Skeletal muscle tissue (tissue), 4 donors: ENCODE measurements around the gene CORO1C. TPM values are rescaled to one million over a fixed set of nuclear protein-coding genes. Genes with fewer than 3 reads are reported as not detected.
"Not testable (repeated sequence)": the region's sequence is repeated elsewhere in the genome, so short reads cannot be mapped to it uniquely, and the experiment has no call there.

Experiments
- H3K27ac ChIP-seq: one replicate; pipeline ENCODE4 v1.7.0; 2013; ENCODE audit warnings: mild to moderate bottlenecking, low read depth, low read length, inconsistent platforms
- H3K27me3 ChIP-seq, 3 donors: one replicate each; pipeline ENCODE4 v1.7.0; 2013; ENCODE audit warnings: low read length in 3 of 3; ENCODE audit not compliant: control insufficient read depth in 3 of 3, insufficient read depth in 3 of 3
- H3K36me3 ChIP-seq, 3 donors: one replicate each; pipeline ENCODE4 v1.7.0; 2013; ENCODE audit warnings: low read length in 3 of 3; ENCODE audit not compliant: control insufficient read depth in 3 of 3, insufficient read depth in 3 of 3
- H3K4me1 ChIP-seq, 3 donors: one replicate each; pipeline ENCODE4 v1.7.0; 2013; ENCODE audit warnings: low read length in 3 of 3, mild to moderate bottlenecking in 3 of 3; ENCODE audit not compliant: control insufficient read depth in 3 of 3, insufficient read depth in 3 of 3
- H3K4me3 ChIP-seq, 3 donors: one replicate each; pipeline ENCODE4 v1.7.0; 2013; ENCODE audit warnings: low read length in 3 of 3
- H3K9ac ChIP-seq, 3 donors: one replicate each; pipeline ENCODE4 v1.7.0; 2013; ENCODE audit warnings: low read length in 3 of 3, mild to moderate bottlenecking in 3 of 3, moderate library complexity in 2 of 3, low read depth in 1 of 3
- H3K9me3 ChIP-seq, 3 donors: one replicate each; pipeline ENCODE4 v1.7.0; 2013; ENCODE audit warnings: low read length in 3 of 3; ENCODE audit not compliant: control insufficient read depth in 3 of 3
- total RNA-seq: library from RNA; depleted of rRNA; stranded (reverse); fragments of >200 nt; gene quantifications from one replicate; pipeline ENCODE4 v1.2.3, GENCODE V29; 2014
- donor health status: Osteomylitis.

The CORO1C gene
- total RNA-seq, 1 donor from 2014 or later, result 154 TPM

DNA sequence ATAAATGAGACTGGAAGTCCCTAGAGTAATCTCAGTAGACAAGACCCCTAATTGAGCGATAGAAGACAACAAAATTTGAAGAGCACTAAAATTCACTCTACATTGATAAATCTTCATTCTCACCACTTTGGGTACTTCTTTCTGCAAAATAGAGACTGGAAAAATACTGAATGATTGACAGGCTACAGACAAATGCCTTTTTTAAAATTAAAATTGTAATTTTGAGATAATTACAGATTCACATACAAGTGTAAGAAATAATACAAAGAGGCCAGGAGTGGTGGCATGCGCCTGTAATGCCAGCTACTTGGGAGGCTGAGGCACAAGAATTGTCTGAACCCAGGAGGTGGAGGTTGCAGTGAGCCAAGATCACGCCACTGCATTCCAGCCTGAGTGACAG is 4.5 kb upstream of the CORO1C start:
- H3K27me3 ChIP-seq, result no peaks in the 10 kb centered on the region
- H3K36me3 ChIP-seq, result no peaks in the 10 kb centered on the region
- no peak overlapping the region for H3K4me3 ChIP-seq
- H3K27ac ChIP-seq, result no peak overlapping the region
- H3K9me3 ChIP-seq, result peaks cover 0 to 3% (median 2%) of the 10 kb centered on the region in 3 donors
- no peak overlapping the region for H3K9ac ChIP-seq
- H3K4me1 ChIP-seq, result peaks cover 5 to 6% (median 5%) of the 10 kb centered on the region in 3 donors

DNA sequence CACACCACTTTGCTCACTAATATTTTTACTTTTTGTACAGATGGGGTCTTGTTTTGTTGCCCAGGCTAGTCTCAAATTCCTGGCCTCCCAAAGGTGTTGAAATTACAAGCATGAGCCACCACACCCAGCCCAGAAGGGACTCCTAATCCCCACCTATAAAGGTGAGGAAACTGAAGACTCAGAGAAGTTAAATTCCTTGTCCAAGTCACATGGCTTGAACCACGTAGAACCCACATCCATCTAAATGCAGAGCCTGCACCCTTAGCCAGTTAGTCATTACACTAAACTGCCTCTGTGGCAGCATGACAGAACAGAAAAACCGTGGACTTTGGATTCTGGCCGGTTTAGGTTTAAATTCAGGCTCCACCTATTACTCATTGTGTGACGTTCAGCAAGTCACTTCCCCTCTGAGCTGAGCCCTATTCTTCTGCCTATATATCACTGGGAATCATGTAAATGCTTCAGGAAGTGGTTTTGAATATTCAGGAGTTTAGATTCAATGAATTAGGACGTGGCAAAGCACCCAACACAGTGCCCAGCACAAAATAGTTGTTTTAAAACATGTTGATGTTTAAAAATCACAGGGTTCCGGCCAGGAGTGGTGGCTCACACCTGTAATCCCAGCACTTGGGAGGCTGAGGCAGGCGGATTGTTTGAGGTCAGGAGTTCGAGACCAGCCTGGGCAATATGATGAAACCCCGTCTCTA is 3.0 kb upstream of the CORO1C start:
- Histone ChIP-seq H3K9me3 (peaks cover 0 to 3% (median 2%) of the 10 kb centered on the region in 3 donors), H3K9ac (no peak overlapping the region), H3K4me3 (no peak overlapping the region), H3K27me3 (no peaks in the 10 kb centered on the region), H3K36me3 (no peaks in the 10 kb centered on the region), H3K4me1 (peaks cover 8 to 16% (median 14%) of the 10 kb centered on the region in 3 donors), H3K27ac (no peak overlapping the region)

DNA sequence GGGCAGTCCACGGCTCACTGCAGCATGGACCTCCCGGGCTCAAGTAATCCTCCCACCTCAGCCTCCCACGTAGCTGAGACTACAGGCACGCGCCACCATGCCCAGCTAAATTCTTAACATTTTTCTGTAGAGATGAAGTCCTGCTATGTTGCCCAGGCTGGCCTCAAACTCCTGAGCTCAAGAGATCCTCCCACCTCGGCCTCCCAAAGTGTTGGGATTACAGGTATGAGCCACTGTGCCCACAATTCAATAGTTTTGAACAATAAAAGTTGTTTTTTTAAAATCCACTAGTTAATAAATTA is 1.9 kb upstream of the CORO1C start:
- H3K4me3 ChIP-seq, H3K27me3 ChIP-seq, H3K36me3 ChIP-seq, H3K9ac ChIP-seq, H3K9me3 ChIP-seq: not testable (repeated sequence)
- Histone ChIP-seq H3K27ac (peak overlapping the region; percentile 98), H3K4me1 (peaks cover 12 to 26% (median 25%) of the 10 kb centered on the region in 3 donors)

DNA sequence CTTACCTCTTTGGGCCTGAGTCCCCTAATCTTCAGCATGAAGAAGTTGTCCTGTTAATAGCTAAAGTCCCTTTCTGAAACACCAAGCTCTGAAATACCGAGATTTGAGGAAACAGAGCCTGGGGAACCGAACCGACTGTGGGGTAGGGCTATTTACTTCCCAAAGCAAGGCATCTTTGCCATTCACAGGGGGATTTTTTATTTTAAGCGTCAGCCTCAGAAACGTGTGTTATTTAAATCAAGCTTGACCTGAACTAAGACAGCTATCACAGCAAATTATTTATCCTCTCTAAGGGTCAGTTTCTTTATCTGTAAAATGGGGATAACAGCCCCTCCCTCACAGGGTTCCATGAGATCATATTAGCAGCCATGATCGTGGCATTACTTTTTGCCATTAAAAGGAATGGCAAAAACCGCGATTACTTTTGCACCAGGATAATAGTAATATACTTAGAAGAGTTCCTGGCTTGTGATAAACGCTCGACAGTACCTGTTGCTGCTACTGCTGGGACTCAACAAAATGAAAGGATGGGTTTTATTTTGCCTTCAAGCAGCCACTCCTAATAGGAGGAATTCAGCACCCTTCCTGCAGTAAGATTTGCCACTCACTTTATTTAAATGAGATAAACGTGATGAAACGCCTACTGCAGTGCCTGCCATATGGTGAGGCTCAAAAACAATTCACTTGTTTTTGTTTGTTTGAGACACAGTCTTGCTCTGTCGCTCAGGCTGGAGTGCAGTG is 1.3 kb upstream of the CORO1C start:
- no peaks in the 10 kb centered on the region for H3K27me3 ChIP-seq
- no peaks in the 10 kb centered on the region for H3K9me3 ChIP-seq
- peak overlapping the region; percentile 98 for H3K27ac ChIP-seq
- no peaks in the 10 kb centered on the region for H3K36me3 ChIP-seq
- peak overlapping the region; percentile 56 to 91 (median 90) for H3K4me3 ChIP-seq
- H3K9ac ChIP-seq, result peak overlapping the region; percentile 78 to 97 (median 83)
- H3K4me1 ChIP-seq, result peaks cover 12 to 27% (median 26%) of the 10 kb centered on the region in 3 donors

DNA sequence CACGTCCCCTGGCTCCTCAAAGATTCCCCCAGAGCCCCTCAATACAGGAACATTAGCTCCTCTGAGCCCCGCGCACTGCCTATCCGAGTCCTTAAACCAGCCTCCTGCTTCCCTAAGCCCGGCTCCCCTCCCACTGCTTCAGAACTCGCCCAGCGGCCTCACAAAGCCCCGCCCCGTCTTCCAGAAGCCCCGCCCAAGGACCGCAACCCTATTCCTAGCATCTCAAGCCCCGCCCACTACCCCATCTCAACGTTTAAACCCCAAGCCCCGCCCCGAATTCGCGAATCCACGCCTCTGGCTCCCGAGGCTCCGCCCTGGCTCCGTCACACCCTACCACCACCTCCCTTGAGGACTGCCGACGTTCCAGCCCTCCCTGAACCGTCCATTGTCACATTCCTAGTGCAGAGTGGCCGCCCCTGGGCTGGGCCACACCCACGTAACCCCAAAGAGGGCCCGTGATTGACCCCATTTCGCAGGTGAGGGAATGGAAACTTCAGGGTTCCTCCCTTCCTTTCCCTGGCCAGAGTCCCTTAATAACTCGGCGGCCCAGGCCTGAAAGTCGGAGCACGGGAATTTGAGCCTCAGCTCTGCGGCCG is 646 bp upstream of the CORO1C start:
- H3K4me1 ChIP-seq, result peaks cover 15 to 31% (median 31%) of the 10 kb centered on the region in 3 donors
- no peaks in the 10 kb centered on the region for H3K27me3 ChIP-seq
- H3K4me3 ChIP-seq, result peak overlapping the region; percentile 73 to 91 (median 90)
- peak overlapping the region; percentile 83 to 97 (median 87) for H3K9ac ChIP-seq
- H3K27ac ChIP-seq, result peak overlapping the region; percentile 98
- H3K36me3 ChIP-seq, result no peaks in the 10 kb centered on the region
- H3K9me3 ChIP-seq, result no peaks in the 10 kb centered on the region

DNA sequence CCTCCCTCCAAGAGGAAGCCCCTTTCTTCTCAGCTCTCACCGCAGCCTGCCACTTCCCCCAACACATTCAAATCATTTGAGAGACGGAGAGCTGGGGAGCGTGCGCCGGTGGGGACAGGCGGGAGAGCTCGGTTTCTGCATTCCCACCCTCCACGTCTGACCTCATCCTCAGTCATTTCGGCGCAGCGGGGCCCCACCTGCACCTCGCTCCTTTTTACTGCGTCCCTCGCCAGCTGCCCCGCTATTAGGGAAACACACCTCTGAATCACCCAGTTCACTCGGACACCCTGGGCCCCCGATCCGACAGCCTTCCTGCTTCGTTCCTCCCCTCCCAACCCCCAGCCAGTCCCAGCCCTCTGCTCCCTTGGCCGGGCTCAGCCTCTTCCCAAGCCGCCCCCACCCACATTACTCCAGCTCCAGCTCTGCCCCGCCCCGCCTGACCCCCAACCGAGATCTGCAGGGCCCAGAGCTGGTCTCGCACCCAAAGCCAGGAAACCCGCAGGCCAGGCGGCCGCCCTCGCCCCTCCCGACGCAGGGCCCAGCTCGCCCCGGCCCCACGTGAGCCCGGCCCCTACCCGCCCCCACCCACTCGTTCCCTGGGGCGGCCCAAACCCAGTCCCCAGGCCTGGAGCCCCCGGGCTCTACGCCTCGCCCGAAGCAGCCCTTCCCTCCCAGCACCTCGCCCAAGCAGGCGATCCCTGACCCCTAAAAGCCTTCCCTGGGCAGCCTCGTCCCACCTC is 783 bp downstream of the CORO1C start:
- no peaks in the 10 kb centered on the region for H3K27me3 ChIP-seq
- H3K4me1 ChIP-seq, result peaks cover 16 to 33% (median 32%) of the 10 kb centered on the region in 3 donors
- H3K9ac ChIP-seq, result peak overlapping the region; percentile 92 to 97 (median 97)
- no peaks in the 10 kb centered on the region for H3K36me3 ChIP-seq
- peak overlapping the region; percentile 90 to 93 (median 91) for H3K4me3 ChIP-seq
- peak overlapping the region; percentile 98 for H3K27ac ChIP-seq
- H3K9me3 ChIP-seq, result no peaks in the 10 kb centered on the region

DNA sequence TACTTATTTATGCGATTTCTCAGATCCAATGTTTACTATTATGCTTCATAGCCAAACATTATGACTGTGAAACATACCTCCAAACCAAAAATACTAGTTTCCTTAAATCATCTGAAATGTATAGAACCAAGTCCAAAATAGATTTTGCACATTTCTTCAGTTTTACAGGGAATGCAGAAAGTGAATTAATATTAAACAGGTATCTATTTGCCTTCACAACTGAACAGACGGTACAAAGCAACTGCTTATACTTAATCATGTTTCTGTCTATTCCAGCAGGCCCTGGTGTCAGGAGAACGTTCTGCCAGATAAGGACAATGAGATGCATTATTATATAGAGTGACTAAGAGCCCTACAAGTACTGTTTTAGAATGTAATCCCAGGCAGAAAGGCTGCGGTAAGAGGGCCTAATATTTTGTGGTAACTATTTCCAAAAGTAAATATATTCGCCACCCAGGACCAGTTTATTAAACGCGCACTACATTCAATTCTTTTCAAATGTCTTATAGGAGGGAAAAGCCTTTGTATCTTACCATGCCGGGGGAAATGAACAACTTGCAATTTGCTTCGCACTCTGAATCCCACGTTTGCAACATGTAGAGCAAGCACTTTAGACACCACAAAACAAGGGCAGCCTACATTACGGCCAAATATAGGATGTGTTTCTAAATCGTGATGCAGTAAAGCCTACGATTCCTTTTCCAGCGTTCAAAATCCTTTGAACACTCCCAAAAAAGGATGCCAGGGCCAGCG is 1.5 kb downstream of the CORO1C start:
- H3K9me3 ChIP-seq, result no peaks in the 10 kb centered on the region
- no peaks in the 10 kb centered on the region for H3K27me3 ChIP-seq
- H3K4me1 ChIP-seq, result peaks cover 22 to 39% (median 35%) of the 10 kb centered on the region in 3 donors
- peak overlapping the region; percentile 98 for H3K27ac ChIP-seq
- H3K36me3 ChIP-seq, result no peaks in the 10 kb centered on the region
- H3K4me3 ChIP-seq, result peak overlapping the region; percentile 90 to 93 (median 91)
- H3K9ac ChIP-seq, result peak overlapping the region; percentile 92 to 97 (median 97)

DNA sequence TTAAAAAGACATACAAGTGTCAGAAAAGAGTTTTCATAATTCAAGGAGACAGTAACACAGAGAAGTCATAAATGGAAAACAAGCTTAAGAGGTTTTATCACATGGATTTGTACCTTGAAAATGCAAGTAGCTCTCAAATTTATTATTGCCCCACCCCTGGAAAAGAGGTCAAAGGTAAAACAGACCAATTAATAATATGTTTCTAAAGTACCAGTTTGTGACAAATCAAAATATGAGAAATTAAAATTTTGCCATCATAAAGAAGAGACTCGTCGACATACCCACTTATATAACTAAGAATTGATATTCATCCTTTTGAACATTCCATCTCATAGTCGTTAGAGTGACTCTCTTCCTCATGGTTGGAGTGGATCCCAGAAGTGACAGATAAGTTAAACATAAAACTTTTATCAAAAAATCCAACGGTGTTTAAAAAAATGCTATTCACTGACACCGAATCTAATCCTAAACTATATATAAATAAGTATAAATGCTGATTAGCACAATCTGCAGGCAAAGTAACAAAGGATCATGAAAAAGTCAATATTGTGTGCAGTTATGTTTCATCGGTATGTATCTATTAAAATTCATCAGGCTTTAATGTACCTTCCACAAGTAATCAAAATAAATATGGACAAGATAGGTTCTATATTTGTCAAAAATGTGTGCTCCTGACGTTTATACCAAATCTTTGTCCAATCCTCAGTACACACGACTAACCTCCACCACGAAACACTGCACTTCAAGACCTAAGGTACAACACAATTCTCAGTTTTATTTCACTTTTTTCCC is 2.3 kb downstream of the CORO1C start:
- Histone ChIP-seq H3K9me3 (no peaks in the 10 kb centered on the region), H3K4me1 (peaks cover 30 to 47% (median 40%) of the 10 kb centered on the region in 3 donors), H3K4me3 (peak overlapping the region; percentile 90 to 93 (median 91)), H3K9ac (peak overlapping the region; percentile 92 to 97 (median 97)), H3K27me3 (no peaks in the 10 kb centered on the region), H3K36me3 (no peaks in the 10 kb centered on the region), H3K27ac (peak overlapping the region; percentile 98)
